ENCODE results near the gene KIF1A.

KIF1A gene

GRCh38 chr2:240819126-240819857, 727 bp downstream of the KIF1A start:
- peaks cover 3% of the 10 kb centered on the region for H3K9me3 Mint-ChIP-seq
- H3K4me3 Mint-ChIP-seq = no peak overlapping the region
- intact Hi-C loops (cut with micrococcal nuclease) = no loop called here

GRCh38 chr2:240818293-240819125, 1.5 kb downstream of the KIF1A start:
- H3K4me1 Mint-ChIP-seq (ENCODE audit: low read depth) = no peaks in the 10 kb centered on the region
- H3K27me3 Mint-ChIP-seq = peaks cover 65% of the 10 kb centered on the region
- H3K4me3 Mint-ChIP-seq = no peak overlapping the region
- no peaks in the 10 kb centered on the region for H3K36me3 Mint-ChIP-seq (ENCODE audit: low read depth)
- intact Hi-C loops (cut with micrococcal nuclease) = no loop called here
- H3K9me3 Mint-ChIP-seq = peaks cover 11% of the 10 kb centered on the region
- no peak overlapping the region for H3K27ac Mint-ChIP-seq

More at GRCh38 chr2:240819126-240819857, 727 bp downstream of the KIF1A start:
- Mint-ChIP-seq H3K4me1 (ENCODE audit: low read depth) (no peaks in the 10 kb centered on the region), H3K36me3 (ENCODE audit: low read depth) (no peaks in the 10 kb centered on the region), H3K27me3 (peaks cover 72% of the 10 kb centered on the region), H3K27ac (no peak overlapping the region)

- Mint-ChIP-seq H3K4me1 (ENCODE audit: low read depth) (no peaks in the 10 kb centered on the region), H3K27ac (no peak overlapping the region), H3K36me3 (ENCODE audit: low read depth) (no peaks in the 10 kb centered on the region), H3K27me3 (peaks cover 60% of the 10 kb centered on the region), H3K9me3 (peaks cover 19% of the 10 kb centered on the region), H3K4me3 (no peak overlapping the region)
- intact Hi-C loops (cut with micrococcal nuclease) = no loop called here
Measured at GRCh38 chr2:240817496-240818292, 2.3 kb downstream of the KIF1A start.

GRCh38 chr2:240816584-240817495, 3.2 kb downstream of the KIF1A start:
- H3K27me3 Mint-ChIP-seq = peaks cover 51% of the 10 kb centered on the region
- no peak overlapping the region for H3K4me3 Mint-ChIP-seq
- H3K9me3 Mint-ChIP-seq = peaks cover 28% of the 10 kb centered on the region
- no peaks in the 10 kb centered on the region for H3K4me1 Mint-ChIP-seq (ENCODE audit: low read depth)
- H3K27ac Mint-ChIP-seq = no peak overlapping the region
- no peaks in the 10 kb centered on the region for H3K36me3 Mint-ChIP-seq (ENCODE audit: low read depth)
- intact Hi-C loops (cut with micrococcal nuclease) = no loop called here

GRCh38 chr2:240815761-240816583, 4.0 kb downstream of the KIF1A start:
- no peaks in the 10 kb centered on the region for H3K4me1 Mint-ChIP-seq (ENCODE audit: low read depth)
- H3K36me3 Mint-ChIP-seq (ENCODE audit: low read depth) = no peaks in the 10 kb centered on the region
- peaks cover 35% of the 10 kb centered on the region for H3K9me3 Mint-ChIP-seq
- intact Hi-C loops (cut with micrococcal nuclease) = no loop called here
- no peak overlapping the region for H3K27ac Mint-ChIP-seq
- peaks cover 44% of the 10 kb centered on the region for H3K27me3 Mint-ChIP-seq
- H3K4me3 Mint-ChIP-seq = no peak overlapping the region

GRCh38 chr2:240814946-240815760, 4.9 kb downstream of the KIF1A start:
- H3K4me3 Mint-ChIP-seq = no peak overlapping the region
- H3K36me3 Mint-ChIP-seq (ENCODE audit: low read depth) = no peaks in the 10 kb centered on the region
- H3K9me3 Mint-ChIP-seq = peaks cover 35% of the 10 kb centered on the region
- intact Hi-C loops (cut with micrococcal nuclease) = no loop called here
- no peak overlapping the region for H3K27ac Mint-ChIP-seq
- H3K27me3 Mint-ChIP-seq = peaks cover 40% of the 10 kb centered on the region
- H3K4me1 Mint-ChIP-seq (ENCODE audit: low read depth) = no peaks in the 10 kb centered on the region

- Mint-ChIP-seq H3K27me3 (peaks cover 40% of the 10 kb centered on the region), H3K4me3 (no peak overlapping the region), H3K4me1 (ENCODE audit: low read depth) (no peaks in the 10 kb centered on the region), H3K9me3 (peaks cover 35% of the 10 kb centered on the region), H3K27ac (no peak overlapping the region), H3K36me3 (ENCODE audit: low read depth) (no peaks in the 10 kb centered on the region)
- intact Hi-C loops (cut with micrococcal nuclease) = no loop called here
Measured at GRCh38 chr2:240814280-240814679, 5.7 kb downstream of the KIF1A start.

GRCh38 chr2:240813231-240813921, 6.6 kb downstream of the KIF1A start:
- no peaks in the 10 kb centered on the region for H3K36me3 Mint-ChIP-seq (ENCODE audit: low read depth)
- no peak overlapping the region for H3K27ac Mint-ChIP-seq
- intact Hi-C loops (cut with micrococcal nuclease) = no loop called here
- peaks cover 37% of the 10 kb centered on the region for H3K27me3 Mint-ChIP-seq
- no peaks in the 10 kb centered on the region for H3K4me1 Mint-ChIP-seq (ENCODE audit: low read depth)
- H3K4me3 Mint-ChIP-seq = no peak overlapping the region
- peaks cover 35% of the 10 kb centered on the region for H3K9me3 Mint-ChIP-seq

GRCh38 chr2:240812721-240813120, 7.3 kb downstream of the KIF1A start:
- peaks cover 30% of the 10 kb centered on the region for H3K27me3 Mint-ChIP-seq
- intact Hi-C loops (cut with micrococcal nuclease) = no loop called here
- H3K4me1 Mint-ChIP-seq (ENCODE audit: low read depth) = no peaks in the 10 kb centered on the region
- no peaks in the 10 kb centered on the region for H3K36me3 Mint-ChIP-seq (ENCODE audit: low read depth)
- H3K9me3 Mint-ChIP-seq = peaks cover 35% of the 10 kb centered on the region
- H3K4me3 Mint-ChIP-seq = no peak overlapping the region
- no peak overlapping the region for H3K27ac Mint-ChIP-seq

GRCh38 chr2:240812301-240812680, 7.7 kb downstream of the KIF1A start:
- Mint-ChIP-seq H3K4me3 (no peak overlapping the region), H3K9me3 (peaks cover 35% of the 10 kb centered on the region), H3K27me3 (peaks cover 26% of the 10 kb centered on the region), H3K36me3 (ENCODE audit: low read depth) (no peaks in the 10 kb centered on the region), H3K27ac (no peak overlapping the region), H3K4me1 (ENCODE audit: low read depth) (no peaks in the 10 kb centered on the region)
- intact Hi-C loops (cut with micrococcal nuclease) = no loop called here

- peaks cover 24% of the 10 kb centered on the region for H3K27me3 Mint-ChIP-seq
- intact Hi-C loops (cut with micrococcal nuclease) = no loop called here
Measured at GRCh38 chr2:240811346-240812300, 8.4 kb downstream of the KIF1A start.

More at GRCh38 chr2:240811346-240812300, 8.4 kb downstream of the KIF1A start:
- H3K4me3 Mint-ChIP-seq = no peak overlapping the region
- H3K4me1 Mint-ChIP-seq (ENCODE audit: low read depth) = no peaks in the 10 kb centered on the region
- H3K27ac Mint-ChIP-seq = no peak overlapping the region
- H3K9me3 Mint-ChIP-seq = peaks cover 35% of the 10 kb centered on the region
- H3K36me3 Mint-ChIP-seq (ENCODE audit: low read depth) = no peaks in the 10 kb centered on the region
